ENCODE data around the gene ACP1.

Gene ACP1

GRCh38 chr2:264493-265468 lies at the start of gene ACP1:
Gene ACP1 (plus strand): TSS chr2:264947. CDS start chr2:264965, 18 bp downstream.
- peak; percentile 99 for DNase-seq (ENCODE audit: low spot score)

DNA sequence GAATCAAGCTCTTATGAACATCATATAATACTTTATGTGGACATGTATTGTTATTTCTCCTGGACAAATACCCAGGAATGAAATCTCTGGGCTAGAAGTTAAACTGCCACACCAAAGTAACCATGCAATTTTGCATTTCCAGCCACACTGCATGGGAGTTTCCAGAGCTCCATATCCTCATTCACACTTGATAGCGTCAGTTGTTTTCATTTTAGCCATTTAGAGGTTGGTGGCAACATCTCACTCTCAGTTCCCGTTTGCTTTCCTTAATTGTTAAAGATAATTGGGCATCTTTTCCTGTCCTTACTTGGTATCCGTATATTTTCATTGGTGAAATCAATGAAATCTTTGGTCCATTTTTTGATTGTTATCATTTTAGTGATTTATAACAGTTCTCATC lies 48.7 kb upstream of the ACP1 start:
- DNase-seq (ENCODE audit: low spot score): no peak

DNA sequence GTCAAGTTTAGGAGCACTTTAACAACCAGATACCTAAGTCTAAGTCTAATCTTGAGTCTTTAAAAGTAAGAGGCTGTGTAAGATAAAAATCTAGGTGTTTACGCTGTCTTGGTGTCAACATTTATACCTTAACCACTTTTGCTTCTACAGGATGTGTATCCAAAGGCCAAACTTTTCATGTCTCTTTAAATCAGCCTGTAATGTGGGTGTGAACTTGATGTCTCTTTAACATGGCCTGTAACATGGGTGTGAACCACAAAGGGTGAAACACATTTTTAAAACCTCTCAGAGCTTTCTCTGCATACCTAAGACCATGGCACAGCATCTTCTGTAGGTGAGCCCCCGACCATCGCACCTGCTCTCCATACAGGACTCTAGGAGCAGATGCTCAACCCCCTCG lies 41.3 kb upstream of the ACP1 start:
- DNase-seq (ENCODE audit: low spot score): no peak

DNA sequence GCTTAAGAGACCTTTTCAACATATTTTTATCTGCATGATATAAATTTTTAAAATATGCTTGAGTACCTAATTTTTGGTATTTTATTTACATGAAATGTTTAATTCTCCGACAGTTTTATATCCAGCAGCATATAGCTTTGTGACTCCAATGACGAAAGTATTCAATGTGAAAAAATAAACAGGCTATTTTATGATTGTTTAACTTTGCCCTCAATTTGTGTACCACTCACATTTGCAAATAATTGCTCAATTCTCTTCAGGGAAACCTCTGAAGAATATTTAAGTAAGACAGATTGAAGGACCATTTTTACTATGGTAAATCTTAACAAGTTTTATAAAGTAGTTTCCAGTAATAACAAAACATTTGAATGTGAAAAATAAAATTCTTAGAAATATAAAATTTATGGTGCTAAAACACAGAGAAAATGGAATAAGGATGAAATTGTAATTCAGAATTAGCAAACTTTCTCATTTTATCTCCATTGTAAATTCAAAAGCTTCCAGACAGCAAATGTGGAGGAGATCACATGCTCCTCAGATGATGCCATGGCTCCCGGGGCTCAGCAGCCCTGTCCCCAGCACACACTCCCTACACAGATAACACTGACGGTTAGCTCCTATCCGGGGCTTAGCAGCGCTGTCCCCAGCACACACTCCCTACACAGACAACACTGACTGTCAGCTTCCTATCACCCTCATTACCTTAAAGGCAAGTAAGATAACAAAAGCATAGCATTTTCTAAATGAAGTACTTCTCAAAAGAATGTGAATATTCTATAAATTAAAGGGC lies 40.6 kb upstream of the ACP1 start:
- no peak for DNase-seq (ENCODE audit: low spot score)

DNA sequence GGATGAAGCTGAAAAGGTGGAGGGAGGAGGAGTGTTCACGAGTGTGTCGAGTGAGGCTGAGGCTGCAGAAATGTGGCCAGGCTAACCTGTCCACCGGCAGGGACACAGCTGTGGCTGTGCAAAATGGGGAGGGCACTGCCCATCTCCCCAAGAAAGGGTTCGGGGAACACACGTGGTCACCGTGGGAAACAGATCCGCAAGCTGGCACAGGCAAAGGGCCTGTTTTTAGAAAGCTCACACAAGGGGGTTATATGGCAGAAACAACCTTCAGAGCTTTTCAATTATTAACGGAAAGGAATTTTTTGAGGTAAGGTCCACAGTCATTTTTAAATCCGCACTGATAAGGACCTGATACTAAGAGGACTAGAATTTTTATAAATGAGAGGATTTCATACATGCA lies 36.6 kb upstream of the ACP1 start:
- no peak for DNase-seq (ENCODE audit: low spot score)

GRCh38 chr2:228518-229278 lies 36.0 kb upstream of the ACP1 start:
- no peak for DNase-seq (ENCODE audit: low spot score)

DNA sequence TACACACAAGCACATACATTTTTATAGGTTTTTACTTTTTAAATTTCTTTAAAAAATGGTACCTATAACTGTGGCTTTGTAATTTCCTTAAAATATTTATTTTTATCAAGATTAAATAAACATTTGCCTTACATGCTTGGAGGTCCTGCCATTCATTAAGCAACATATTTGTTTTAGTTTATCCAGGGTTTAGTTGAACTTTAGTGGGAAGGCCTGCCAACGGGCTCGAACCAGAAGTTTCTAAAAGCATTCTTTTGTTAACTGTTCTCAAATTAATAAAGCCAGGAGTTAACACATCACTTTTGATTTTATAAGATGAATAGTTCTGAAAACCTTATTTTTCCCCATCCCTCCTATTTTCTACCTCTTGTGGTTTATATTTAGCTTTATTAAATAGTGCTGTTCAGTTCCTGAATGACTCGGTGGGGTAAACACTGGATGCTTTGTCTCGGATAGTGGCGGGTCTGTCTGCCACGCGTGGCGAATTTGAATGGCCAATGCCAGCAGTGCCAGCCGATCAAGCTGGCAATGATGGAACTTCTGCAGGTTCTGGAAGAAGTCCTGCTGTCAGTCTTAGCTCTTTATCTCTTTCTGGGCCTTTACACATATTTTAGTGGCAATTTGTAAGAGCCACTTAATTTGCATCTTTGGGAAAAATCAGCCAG lies 33.1 kb upstream of the ACP1 start:
- DNase-seq (ENCODE audit: low spot score): no peak

DNA sequence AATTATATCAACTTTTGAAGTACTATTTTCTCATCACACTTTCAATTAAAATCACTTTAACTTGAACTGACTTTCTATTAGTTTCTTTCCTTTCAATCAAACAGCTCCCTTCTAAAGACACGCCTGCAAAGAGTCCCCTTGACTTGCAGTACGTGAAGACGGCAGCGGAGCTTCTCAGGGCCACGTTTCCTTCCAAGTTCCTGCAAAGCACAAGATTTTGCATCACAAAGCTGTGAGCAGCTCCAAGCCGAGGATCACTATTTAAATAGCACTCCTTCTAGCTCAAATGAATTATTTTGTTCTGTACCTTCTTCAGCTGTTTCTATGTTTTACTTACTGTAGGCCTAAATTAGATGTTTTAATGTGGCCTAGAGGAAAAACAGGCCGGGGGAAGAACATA lies 31.7 kb upstream of the ACP1 start:
- peak; percentile 69 for DNase-seq (ENCODE audit: low spot score)

DNA sequence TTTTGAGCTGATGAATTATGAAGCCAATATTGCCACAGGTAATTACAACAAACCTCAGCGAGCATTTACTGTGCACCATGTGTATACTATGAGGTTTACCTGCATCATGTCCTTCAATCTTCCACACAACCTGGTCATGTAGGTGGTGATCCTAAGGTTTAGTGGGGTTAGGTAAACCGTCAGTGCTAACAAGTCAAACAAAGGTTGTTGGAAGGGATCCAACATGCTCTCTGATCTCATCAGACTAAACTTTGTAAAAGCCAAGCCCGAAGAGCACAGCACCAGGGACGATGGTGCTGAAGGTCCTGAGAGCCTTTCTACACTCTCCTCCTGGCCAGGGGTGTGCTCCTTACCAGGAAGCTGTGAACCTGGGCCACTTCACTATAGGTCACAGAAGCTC lies 30.3 kb upstream of the ACP1 start:
- no peak for DNase-seq (ENCODE audit: low spot score)

- DNase-seq (ENCODE audit: low spot score): no peak
Observed at GRCh38 chr2:236993-237539, 27.7 kb upstream of the ACP1 start.

DNA sequence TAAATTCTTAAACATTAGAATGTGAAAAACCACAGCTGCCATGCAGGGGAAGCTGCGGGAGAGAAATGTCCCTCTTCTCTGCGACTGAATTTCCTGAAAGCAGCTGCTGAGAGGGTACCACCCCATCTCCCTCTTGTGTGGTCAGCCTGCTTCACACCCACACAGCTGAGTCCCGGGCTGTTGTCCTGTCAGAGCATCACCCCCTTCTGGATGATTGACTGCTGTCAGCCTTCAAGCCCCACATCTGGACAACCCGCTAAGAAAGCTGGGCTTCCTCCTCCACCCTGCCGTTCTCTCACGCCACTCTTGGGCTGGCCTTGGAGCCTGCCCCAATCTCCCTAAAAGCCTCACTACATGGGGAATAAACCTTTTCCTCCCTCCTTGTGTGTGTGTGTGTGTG lies 26.9 kb upstream of the ACP1 start:
- no peak for DNase-seq (ENCODE audit: low spot score)

GRCh38 chr2:238431-238830 lies 26.3 kb upstream of the ACP1 start:
- no peak for DNase-seq (ENCODE audit: low spot score)

- DNase-seq (ENCODE audit: low spot score): no peak
Observed at GRCh38 chr2:238869-239268, 25.9 kb upstream of the ACP1 start.

DNA sequence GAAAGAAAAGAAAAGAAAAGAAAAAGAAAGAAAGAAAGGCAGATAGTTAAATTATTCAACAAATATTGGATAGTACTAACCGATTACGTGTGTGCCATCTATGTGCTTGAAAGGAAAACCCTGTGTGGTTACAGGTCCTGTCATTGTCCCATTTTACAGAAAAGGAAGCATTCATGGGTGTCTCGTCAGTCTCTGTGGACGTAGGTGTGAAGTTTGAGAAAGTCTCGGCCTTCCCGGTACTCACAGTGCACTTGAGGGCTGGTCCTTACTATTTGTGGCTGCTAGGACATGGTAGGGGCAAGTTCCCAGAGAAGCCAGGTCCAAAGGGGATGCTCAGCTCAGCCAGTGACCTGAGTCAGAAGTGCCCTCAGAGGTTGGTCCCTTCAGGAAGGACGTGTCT lies 20.2 kb upstream of the ACP1 start:
- DNase-seq (ENCODE audit: low spot score): no peak

GRCh38 chr2:246489-247144 lies 18.1 kb upstream of the ACP1 start:
- peak; percentile 49 for DNase-seq (ENCODE audit: low spot score)

GRCh38 chr2:248724-249123 lies 16.0 kb upstream of the ACP1 start:
- no peak for DNase-seq (ENCODE audit: low spot score)

GRCh38 chr2:249538-250042 lies 15.2 kb upstream of the ACP1 start:
- DNase-seq (ENCODE audit: low spot score): no peak

GRCh38 chr2:252001-252602 lies 12.6 kb upstream of the ACP1 start:
- DNase-seq (ENCODE audit: low spot score): no peak

- no peak for DNase-seq (ENCODE audit: low spot score)
Observed at GRCh38 chr2:253202-253638, 11.5 kb upstream of the ACP1 start.

DNA sequence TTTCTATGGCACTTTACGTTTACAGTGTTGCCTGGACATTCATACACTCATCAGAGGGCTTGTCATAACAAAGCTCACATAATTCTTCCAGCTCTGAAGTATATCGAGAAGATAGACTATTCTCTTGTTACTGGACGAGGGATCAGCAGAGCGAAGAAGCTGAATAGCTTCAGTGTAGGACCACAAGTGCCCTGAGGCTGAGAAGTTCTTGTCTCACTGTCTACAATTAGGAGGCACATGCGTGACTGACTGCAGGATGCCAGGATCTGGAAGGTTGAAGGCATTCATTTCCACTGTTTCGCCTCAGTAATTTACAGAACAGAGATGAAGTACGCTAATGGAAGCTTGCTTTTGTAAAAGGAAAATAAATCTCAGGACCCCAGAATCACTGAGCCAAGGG lies 10.5 kb upstream of the ACP1 start:
- no peak for DNase-seq (ENCODE audit: low spot score)
